ENCODE results near the gene ARID1B.

The ARID1B gene

DNA sequence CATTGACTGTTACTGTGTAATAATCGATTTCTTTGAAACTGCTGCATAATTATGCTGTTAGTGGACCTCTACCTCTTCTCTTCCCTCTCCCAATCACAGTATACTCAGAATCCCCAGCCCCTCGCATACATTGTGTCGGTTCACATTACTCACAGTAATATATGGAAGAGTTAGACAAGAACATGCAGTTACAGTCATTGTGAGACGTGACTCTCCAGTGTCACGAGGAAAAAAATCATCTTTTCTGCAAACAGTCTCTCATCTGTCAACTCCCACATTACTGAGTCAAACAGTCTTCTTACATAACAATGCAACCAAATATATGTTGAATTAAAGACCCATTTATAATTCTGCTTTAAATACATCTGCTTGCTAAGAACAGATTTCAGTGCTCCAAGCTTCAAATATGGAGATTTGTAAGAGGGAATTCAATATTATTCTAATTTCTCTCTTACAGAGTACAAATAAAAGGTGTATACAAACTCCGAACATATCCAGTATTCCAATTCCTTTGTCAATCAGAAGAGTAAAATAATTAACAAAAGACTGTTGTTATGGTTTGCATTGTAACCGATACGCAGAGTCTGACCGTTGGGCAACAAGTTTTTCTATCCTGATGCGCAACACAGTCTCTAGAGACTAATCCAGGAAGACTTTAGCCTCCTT is 432.8 kb downstream of the ARID1B start:
- no peak for TF ChIP-seq GATA2 (IDR thresholded peaks at IDR 0.05; ENCODE audit: low read depth, low read length)

DNA sequence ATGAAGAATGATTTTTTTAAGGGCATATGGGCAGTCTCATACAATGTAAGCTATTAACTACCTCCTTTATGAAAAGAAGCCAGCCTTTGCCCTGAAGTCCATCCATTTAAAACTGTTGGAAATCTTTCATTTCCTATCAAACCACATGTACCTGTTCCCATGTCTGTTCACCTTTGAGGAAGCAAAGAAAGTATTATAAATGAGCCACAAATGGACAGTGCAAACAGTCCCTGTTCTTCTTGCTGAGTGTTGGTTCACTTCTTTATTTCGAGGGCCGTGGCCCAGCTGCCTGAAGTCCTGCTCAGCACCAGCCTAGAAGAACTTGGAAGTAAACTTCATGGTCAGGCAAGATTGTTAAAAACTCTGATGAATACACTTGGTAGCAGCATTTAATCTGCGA is 433.8 kb downstream of the ARID1B start:
- TF ChIP-seq GATA2 (IDR thresholded peaks at IDR 0.05; ENCODE audit: low read depth, low read length) (no peak), GATA3 (IDR thresholded peaks at IDR 0.05; ENCODE audit: low read depth, low read length) (no peak)

DNA sequence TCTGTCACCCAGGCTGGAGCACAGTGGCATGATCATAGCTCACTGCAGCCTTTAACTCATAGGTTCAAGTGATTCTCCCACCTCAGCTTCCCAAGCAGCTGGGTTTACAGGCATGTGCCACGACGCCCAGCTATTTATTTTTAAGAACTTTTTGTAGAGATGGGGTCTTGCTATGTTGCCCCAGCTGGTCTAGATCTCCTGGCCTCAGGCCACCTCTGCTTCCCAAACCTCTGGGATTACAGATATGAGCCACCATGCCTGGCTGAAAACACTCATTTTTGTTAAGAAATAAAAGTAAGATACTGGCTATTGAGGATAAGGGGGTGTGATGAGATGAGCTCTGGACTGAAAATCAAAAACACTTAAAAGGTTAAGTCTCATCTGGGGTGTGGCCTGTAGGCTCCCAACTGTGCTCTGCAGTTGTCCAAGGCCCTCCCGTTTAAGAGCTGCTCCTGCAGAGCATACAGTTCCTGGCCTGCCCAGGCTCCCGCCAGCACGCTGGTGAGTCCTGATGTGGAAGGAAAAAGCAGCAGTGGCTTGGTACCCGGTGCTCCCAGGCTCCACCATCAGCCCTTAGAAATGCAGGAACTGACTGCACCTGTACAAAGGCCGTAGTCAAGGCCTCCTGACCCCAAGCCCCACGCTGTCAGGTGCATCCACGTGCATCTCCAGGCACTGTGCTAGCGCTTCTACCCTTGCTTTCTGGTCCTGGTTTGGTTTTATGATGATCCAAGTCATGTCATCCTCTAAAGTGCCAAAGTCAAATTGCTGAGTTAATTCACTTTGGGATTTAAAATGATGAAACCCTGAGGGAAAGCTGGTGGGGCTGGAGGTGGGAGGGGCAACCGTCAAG is 434.7 kb downstream of the ARID1B start:
- TF ChIP-seq GATA2 (IDR thresholded peaks at IDR 0.05; ENCODE audit: low read depth, low read length): no peak
- TF ChIP-seq GATA3 (IDR thresholded peaks at IDR 0.05; ENCODE audit: low read depth, low read length): no peak

DNA sequence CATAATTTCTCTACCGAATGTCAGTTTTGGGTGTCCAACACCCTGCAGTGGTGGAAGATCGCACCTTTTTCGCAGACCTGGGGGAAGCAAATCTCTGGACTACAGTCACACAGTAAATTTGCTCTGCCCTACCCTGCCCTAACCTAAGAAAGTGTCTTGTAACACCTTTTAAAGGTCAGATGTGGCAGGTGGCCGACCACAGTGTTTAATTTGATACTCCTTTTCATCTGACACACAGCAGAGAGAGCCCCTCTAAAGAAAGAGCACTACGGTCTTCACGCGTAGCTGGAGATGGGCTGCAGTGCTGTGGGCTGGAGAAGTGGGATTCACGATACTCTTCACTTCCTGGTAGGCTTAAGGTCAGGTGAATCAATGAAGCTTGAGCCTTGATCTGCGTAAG is 436.2 kb downstream of the ARID1B start:
- no peak for TF ChIP-seq GATA2 (IDR thresholded peaks at IDR 0.05; ENCODE audit: low read depth, low read length)
- TF ChIP-seq GATA3 (IDR thresholded peaks at IDR 0.05; ENCODE audit: low read depth, low read length): no peak

DNA sequence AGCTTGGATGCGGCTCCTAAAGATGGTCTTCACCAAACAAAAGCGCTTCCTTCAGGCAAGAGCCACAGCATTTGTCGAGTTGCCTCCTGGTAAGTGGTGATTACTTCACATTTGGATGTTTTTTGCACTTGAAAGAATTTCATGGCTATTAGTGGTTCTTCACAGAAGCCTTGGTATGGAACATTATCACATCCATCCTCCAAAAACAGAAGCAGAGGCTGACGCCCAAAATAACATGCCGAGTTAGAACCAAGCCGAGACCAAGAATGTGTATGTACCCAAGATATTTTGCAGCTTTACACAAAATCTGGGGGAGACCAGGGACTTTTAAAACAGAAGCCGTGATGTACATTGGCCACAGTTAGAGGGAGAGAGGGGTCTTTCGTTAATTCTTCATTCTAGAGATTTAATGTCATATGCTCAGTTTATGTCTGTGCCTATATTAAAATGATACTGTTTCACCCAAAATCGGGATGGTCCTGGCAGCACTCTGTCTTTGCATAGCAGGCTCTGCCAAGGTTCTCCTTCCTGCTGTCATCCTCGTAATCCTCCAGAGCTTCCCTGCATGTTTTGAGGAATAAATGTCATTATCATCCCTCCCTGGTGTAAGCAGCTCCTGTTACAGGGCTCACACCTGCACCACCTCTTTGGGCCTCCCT is 436.9 kb downstream of the ARID1B start:
- TF ChIP-seq GATA3 (IDR thresholded peaks at IDR 0.05; ENCODE audit: low read depth, low read length) (no peak), GATA2 (IDR thresholded peaks at IDR 0.05; ENCODE audit: low read depth, low read length) (no peak)

DNA sequence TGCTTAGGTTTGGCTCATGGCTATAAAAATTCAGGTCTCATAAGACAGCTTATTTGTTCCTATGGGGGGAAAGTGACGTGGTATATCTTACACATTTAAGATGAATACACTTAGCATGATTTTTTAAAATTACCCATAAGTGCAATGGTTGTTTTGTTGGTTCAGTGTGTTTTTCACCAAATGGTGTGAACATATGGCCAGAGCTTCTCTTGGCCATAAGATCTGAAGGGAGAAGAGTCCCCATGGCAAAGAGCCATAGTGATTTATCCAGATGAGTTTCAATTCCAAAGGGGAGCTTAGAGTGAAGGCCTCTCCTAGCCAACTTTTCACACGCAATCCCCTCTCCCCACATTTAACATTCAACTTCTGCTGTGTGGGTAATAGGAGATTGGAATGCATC is 438.5 kb downstream of the ARID1B start:
- TF ChIP-seq GATA3 (IDR thresholded peaks at IDR 0.05; ENCODE audit: low read depth, low read length): no peak
- no peak for TF ChIP-seq GATA2 (IDR thresholded peaks at IDR 0.05; ENCODE audit: low read depth, low read length)

DNA sequence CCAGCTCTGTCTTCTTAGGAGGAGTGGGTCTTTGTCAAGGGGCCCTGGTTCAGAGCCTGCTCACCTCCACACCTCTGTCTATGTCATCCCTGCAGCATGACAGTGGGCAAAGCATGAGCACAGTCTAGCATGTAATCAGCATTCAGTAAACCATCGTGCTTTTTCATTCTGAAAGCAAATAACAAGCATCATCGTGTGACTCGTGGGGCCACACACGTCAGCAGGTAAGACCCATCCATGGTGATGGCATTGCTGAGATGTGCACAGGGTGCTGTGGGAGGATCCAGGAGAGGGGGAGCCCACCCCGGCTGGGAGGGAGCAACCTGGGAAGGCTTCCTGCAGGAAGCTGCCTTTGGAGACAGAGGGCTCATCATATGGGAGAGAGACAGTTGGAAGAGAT is 439.4 kb downstream of the ARID1B start:
- TF ChIP-seq GATA3 (IDR thresholded peaks at IDR 0.05; ENCODE audit: low read depth, low read length): no peak
- no peak for TF ChIP-seq GATA2 (IDR thresholded peaks at IDR 0.05; ENCODE audit: low read depth, low read length)

DNA sequence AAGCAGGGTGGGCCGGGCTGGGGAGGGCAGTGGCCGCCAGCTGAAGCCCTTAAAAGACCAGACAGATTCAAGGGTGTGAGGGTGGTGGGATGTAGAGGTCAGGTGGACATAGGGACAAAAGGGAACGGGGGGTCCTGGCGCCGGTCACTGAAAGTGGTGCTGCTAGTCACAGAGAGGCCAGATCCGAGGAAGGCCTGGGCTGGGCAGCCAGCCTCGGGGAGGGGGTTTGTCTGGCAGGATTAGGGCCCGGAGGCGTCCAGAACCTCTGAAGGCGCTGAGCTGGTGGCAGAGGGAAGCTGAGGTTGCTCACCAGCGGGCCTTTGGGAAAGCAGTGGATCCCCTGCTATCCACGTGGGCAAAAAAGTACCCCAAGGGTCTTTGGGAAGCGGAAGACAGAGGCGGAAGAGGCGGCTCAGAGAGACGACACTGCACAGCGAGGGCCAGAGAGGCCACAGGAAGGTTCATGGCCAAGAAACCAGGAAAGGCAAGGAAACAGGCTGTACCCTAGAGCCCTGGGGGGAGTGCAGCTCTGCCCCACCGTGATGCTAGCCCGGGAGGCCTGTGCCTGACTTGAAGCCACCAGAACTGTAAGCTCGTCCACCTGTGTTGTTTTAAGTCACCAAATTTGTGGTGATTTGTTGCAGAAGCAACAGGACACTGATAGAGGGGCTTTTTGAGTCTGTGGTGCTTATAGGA is 440.2 kb downstream of the ARID1B start:
- no peak for TF ChIP-seq GATA2 (IDR thresholded peaks at IDR 0.05; ENCODE audit: low read depth, low read length)
- TF ChIP-seq GATA3 (IDR thresholded peaks at IDR 0.05; ENCODE audit: low read depth, low read length): no peak

DNA sequence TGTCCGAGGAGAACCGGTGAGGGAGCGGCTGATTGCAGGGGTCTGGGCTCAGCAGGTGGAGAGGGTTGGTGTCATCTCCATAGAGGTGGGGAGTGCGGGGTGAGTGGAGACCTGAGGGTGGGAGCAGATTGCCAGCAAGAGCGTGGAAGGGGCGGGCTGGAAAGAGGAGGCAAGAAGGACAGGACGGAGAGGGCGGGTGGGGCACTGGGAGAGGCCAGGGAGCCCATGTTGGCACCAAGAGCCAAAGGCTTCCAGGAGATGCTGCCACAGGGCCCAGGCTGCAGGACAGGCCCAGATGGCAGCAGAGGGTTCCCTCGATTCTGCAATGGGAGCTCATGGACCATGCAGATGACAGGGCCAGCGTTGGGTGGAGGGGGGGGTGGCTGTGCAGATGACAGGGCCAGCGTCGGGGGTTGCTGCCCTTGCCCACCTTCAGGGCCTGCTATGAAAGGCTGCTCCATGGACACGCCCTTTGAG is 440.8 kb downstream of the ARID1B start:
- TF ChIP-seq GATA2 (IDR thresholded peaks at IDR 0.05; ENCODE audit: low read depth, low read length) (no peak), GATA3 (IDR thresholded peaks at IDR 0.05; ENCODE audit: low read depth, low read length) (no peak)

DNA sequence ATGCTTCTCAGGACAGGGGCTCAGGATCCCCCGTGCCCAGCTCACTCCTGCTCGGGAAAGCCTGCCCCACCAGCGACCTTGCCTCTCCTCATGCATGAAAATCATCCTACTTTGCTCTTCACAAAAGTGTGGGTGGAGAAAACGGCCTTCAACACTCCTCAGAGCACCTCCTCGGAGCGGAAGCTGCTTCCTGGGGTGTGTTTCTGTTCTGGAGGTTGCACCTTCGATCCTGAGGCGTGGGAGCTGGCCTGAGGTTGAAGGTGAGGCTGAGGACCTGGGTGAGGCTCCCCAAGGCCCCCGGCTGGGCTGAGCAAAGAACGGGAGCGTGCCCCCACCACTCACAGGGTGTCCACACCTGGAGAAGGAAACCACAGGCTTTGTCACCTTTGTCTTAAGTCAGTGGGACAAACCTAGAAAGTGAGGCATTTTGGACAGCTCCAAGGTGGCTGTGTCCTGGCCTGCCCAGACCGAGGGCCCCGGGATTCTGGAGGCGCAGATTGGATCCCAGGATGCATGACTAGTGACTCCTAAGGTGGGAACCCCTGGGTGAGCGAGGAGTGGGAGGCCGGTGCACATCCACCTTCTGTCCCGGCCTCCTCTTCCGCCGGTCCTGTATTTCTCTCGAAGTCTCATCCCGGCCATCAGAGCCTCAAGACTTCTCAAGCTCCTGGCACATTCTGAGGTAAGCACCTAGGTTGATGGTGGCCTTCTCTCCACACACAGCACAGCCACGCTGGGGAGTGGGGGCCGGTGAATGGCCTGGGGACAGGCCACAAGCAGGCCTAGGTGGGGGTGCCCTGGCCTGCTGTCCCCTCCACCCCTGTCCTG is 441.4 kb downstream of the ARID1B start:
- TF ChIP-seq GATA2 (IDR thresholded peaks at IDR 0.05; ENCODE audit: low read depth, low read length): no peak
- TF ChIP-seq GATA3 (IDR thresholded peaks at IDR 0.05; ENCODE audit: low read depth, low read length): no peak

DNA sequence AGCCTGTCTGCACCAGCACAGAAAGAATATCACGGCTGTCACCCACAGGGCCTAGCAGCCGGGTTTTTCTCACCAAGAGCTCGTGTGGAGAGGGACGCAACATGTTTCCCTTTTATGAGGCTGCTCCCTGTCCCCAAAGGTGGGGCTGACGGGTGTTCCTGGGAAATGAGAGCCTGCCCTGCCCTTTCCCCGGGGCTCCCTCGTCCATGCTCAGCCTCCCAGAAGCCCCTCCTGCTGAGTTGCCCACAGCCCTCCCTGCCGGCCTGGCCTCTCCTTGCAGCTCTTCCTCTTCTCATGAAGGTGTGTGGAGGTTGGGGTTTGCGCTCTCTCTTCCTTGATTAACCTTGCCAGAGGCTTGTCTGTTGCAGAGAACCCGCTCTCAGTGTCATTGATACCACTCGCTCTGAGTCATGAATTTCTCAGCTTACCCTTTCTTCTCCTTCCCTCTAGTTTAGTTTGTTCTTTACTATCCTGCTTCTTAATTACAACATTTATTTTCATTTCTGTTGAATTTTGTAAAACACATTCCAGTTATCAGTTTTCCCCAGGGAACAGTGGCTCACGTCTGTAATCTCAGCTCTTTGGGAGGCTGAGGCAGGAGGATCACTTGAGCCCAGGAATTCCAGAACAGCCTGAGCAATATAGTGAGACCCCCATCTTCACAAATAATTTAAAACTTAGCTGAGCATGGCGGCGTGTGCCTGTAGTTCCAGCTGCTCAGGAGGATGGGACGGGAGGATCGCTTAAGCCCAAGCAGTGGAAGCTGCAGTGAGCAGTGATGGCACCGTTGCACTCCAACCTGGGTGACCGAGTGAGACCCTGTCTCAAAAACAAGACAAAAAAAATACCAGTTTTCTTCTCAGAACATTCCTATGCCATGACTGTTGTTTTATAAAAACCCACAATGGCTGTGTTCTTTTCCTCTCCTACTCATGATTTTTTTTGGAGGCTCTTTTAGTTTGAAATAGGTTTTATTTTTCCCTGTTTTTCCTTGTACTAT is 442.3 kb downstream of the ARID1B start:
- TF ChIP-seq GATA2 (IDR thresholded peaks at IDR 0.05; ENCODE audit: low read depth, low read length) (no peak), GATA3 (IDR thresholded peaks at IDR 0.05; ENCODE audit: low read depth, low read length) (no peak)

DNA sequence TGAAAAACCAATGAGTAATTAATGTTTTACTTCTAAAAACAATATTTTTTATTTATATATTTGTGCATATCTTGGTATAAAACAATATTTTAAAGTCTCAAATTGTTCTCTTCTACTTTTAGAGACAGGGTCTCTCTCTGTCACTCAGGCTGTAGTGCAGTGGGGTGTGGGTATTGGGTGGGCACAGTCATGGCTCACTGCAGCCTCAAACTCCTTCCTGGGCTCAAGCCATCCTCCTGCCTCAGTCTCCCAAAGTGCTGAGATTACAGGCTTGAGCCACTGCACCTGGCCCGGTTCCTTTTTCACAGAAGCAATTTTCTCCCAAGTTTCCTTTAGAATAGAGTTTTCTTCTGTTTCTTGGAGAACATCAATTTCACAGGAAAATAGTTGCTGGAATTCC is 443.3 kb downstream of the ARID1B start:
- TF ChIP-seq GATA2 (IDR thresholded peaks at IDR 0.05; ENCODE audit: low read depth, low read length) (no peak), GATA3 (IDR thresholded peaks at IDR 0.05; ENCODE audit: low read depth, low read length) (no peak)
